H1 (cell line): ENCODE data around the gene PREX1. TPM values are rescaled to one million over a fixed set of nuclear protein-coding genes. Genes with fewer than 3 reads are reported as not detected.

Experiments
- CHD7 ChIP-seq: fragments of 300-600 bp; sonication (generic); IDR thresholded peaks from 2 replicates; pipeline ENCODE4 v1.7.1; 2012; ENCODE audit warnings: low read length, moderate library complexity, mild to moderate bottlenecking, inconsistent platforms; ENCODE audit not compliant: insufficient replicate concordance
- EGR1 ChIP-seq: IDR thresholded peaks from 2 replicates; pipeline ENCODE4 v1.6.1; 2011; ENCODE audit warnings: low read depth, low read length, borderline replicate concordance
- GABPA ChIP-seq: IDR thresholded peaks from 2 replicates; pipeline ENCODE4 v1.6.1; 2011; ENCODE audit warnings: mild to moderate bottlenecking, low read length, moderate library complexity, borderline replicate concordance; ENCODE audit not compliant: insufficient read depth
- HDAC6 ChIP-seq: IDR thresholded peaks from one replicate; pipeline ENCODE4 v1.7.1; 2012; ENCODE audit warnings: low read depth, mild to moderate bottlenecking, inconsistent platforms, low read length, moderate library complexity
- RNF2 ChIP-seq: fragments of 200-900, 300-1000 bp; sonication (generic); IDR thresholded peaks from 2 replicates; pipeline ENCODE4 v1.7.1; 2016; ENCODE audit warnings: borderline replicate concordance, low read depth, mild to moderate bottlenecking, antibody characterized with exemption, low read length; ENCODE audit not compliant: poor library complexity, severe bottlenecking; ENCODE audit errors: missing control alignments
- SIRT6 ChIP-seq: IDR thresholded peaks from one replicate; pipeline ENCODE4 v1.7.1; 2012; ENCODE audit warnings: low read length, inconsistent platforms
- SP4 ChIP-seq: IDR thresholded peaks from 2 replicates; pipeline ENCODE4 v1.6.1; 2012; ENCODE audit warnings: low read length, inconsistent platforms
- TAF1 ChIP-seq: IDR thresholded peaks from 2 replicates; pipeline ENCODE4 v1.6.1; 2011; ENCODE audit warnings: mild to moderate bottlenecking, low read depth, low read length
- TEAD4 ChIP-seq: IDR thresholded peaks from 2 replicates; pipeline ENCODE4 v1.6.1; 2012; ENCODE audit warnings: low read depth, low read length, inconsistent platforms, mixed read lengths
- polyA plus RNA-seq, 7 experiments: library from polyadenylated mRNA; depleted of rRNA in 3 of 7; stranded (reverse) in 5 of 7; unstranded in 2 of 7; fragments of >200 nt in 5 of 7; fragments of 200-250 nt in 2 of 7; gene quantifications; 1 replicate in 5 of 7; 2 replicates in 1 of 7; 4 replicates in 1 of 7; pipeline versions ENCODE4 v1.2.1 to v1.2.3, GENCODE V29; 2011 to 2013; ENCODE audit warnings: missing spikeins in 2 of 7, mixed read lengths in 2 of 7
- total RNA-seq: library from RNA; stranded (reverse); fragmentation: NEBNext Ultra II Directional; extraction: Animal tissue kit (Norgen Biotek cat#: 25700); gene quantifications from 2 replicates; pipeline ENCODE4 v1.2.1, GENCODE V29; 2021

Gene PREX1
- total and polyA plus RNA-seq, 2 of the 8 experiments (the other 6 are each of a cell fraction or from before 2014, with no cell fraction given) = 10.7 to 12.8 TPM

GRCh38 chr20:48625136-48625900 is 202.5 kb downstream of the PREX1 start (continued):
- no peak for TF ChIP-seq CHD7
- TF ChIP-seq EGR1 = no peak
- TF ChIP-seq RNF2 = no peak
- no peak for TF ChIP-seq GABPA
- no peak for TF ChIP-seq SIRT6
- TF ChIP-seq HDAC6 = no peak
- TF ChIP-seq SP4 = no peak
- no peak for TF ChIP-seq TAF1
- TF ChIP-seq TEAD4 = no peak
